ENCODE results near the gene MCC. TPM values are rescaled to one million over a fixed set of nuclear protein-coding genes. Genes with fewer than 3 reads are reported as not detected.

MCC gene
- total RNA-seq, 1 donor from 2014 or later: 26.9 TPM

- FAIRE-seq: no peak
These were observed 485.8 kb downstream of the MCC start for GRCh38 chr5:113002423-113002822.

GRCh38 chr5:113000466-113000865 is 487.8 kb downstream of the MCC start:
- Mint-ChIP-seq H3K9me3 (ENCODE audit: unreplicated experiment) (no peaks in the 10 kb centered on the region), H3K36me3 (ENCODE audit: low read depth, unreplicated experiment) (peaks cover 10% of the 10 kb centered on the region), H3K27me3 (ENCODE audit: low read depth, unreplicated experiment) (no peaks in the 10 kb centered on the region), H3K27ac (ENCODE audit: unreplicated experiment) (no peak overlapping the region), H3K4me1 (ENCODE audit: low read depth, unreplicated experiment) (peaks cover 22% of the 10 kb centered on the region), H3K4me3 (ENCODE audit: unreplicated experiment) (no peak overlapping the region)
- DNase-seq (ENCODE audit: low read depth) (peak; percentile 59), FAIRE-seq (no peak)
- no peak overlapping the region for H3K4me3 ChIP-seq (ENCODE audit: insufficient read depth, low read depth, low read length)
- no peaks in the 10 kb centered on the region for H3K27me3 ChIP-seq (ENCODE audit: insufficient read depth, low read length)
- H2AFZ ChIP-seq (ENCODE audit: low read depth, low read length): no peak overlapping the region
- peaks cover 11% of the 10 kb centered on the region for H3K36me3 ChIP-seq (ENCODE audit: insufficient read depth, low read length)
- TF ChIP-seq CTCF (IDR thresholded peaks at IDR 0.05; ENCODE audit: insufficient read depth, low read depth, low read length): no peak
- TF ChIP-seq EZH2 (IDR thresholded peaks at IDR 0.05; ENCODE audit: insufficient read depth, low read length): no peak
- no peak overlapping the region for H3K4me2 ChIP-seq (ENCODE audit: low read length)
- H3K4me1 ChIP-seq (ENCODE audit: insufficient read depth, low read length): peaks cover 14% of the 10 kb centered on the region
- peaks cover 34% of the 10 kb centered on the region for H3K79me2 ChIP-seq (ENCODE audit: insufficient read depth, low read length)
- no peak overlapping the region for H3K9ac ChIP-seq (ENCODE audit: low read length)
- H4K20me1 ChIP-seq (ENCODE audit: insufficient read depth, low read length): peaks cover 4% of the 10 kb centered on the region
- no peak overlapping the region for H3K27ac ChIP-seq (ENCODE audit: low read depth, low read length)
- H3K9me3 ChIP-seq (ENCODE audit: insufficient read depth, low read depth, low read length): no peaks in the 10 kb centered on the region

More at GRCh38 chr5:113002423-113002822, 485.8 kb downstream of the MCC start:
- Mint-ChIP-seq H3K36me3 (ENCODE audit: low read depth, unreplicated experiment) (peaks cover 10% of the 10 kb centered on the region), H3K9me3 (ENCODE audit: unreplicated experiment) (no peaks in the 10 kb centered on the region), H3K27me3 (ENCODE audit: low read depth, unreplicated experiment) (no peaks in the 10 kb centered on the region), H3K4me1 (ENCODE audit: low read depth, unreplicated experiment) (peaks cover 12% of the 10 kb centered on the region), H3K4me3 (ENCODE audit: unreplicated experiment) (no peak overlapping the region), H3K27ac (ENCODE audit: unreplicated experiment) (no peak overlapping the region)
- no peak overlapping the region for H3K4me2 ChIP-seq (ENCODE audit: low read length)
- no peaks in the 10 kb centered on the region for H3K27me3 ChIP-seq (ENCODE audit: insufficient read depth, low read length)
- H3K4me3 ChIP-seq (ENCODE audit: insufficient read depth, low read depth, low read length): no peak overlapping the region
- peaks cover 11% of the 10 kb centered on the region for H3K36me3 ChIP-seq (ENCODE audit: insufficient read depth, low read length)
- no peak for TF ChIP-seq EZH2 (IDR thresholded peaks at IDR 0.05; ENCODE audit: insufficient read depth, low read length)
- H2AFZ ChIP-seq (ENCODE audit: low read depth, low read length): no peak overlapping the region
- no peaks in the 10 kb centered on the region for H3K9me3 ChIP-seq (ENCODE audit: insufficient read depth, low read depth, low read length)
- peaks cover 7% of the 10 kb centered on the region for H3K4me1 ChIP-seq (ENCODE audit: insufficient read depth, low read length)
- H3K9ac ChIP-seq (ENCODE audit: low read length): no peak overlapping the region
- H3K27ac ChIP-seq (ENCODE audit: low read depth, low read length): no peak overlapping the region
- peaks cover 21% of the 10 kb centered on the region for H3K79me2 ChIP-seq (ENCODE audit: insufficient read depth, low read length)
- H4K20me1 ChIP-seq (ENCODE audit: insufficient read depth, low read length): no peaks in the 10 kb centered on the region
- DNase-seq (ENCODE audit: low read depth): no peak

GRCh38 chr5:112998296-112998695 is 490.0 kb downstream of the MCC start:
- H3K4me3 Mint-ChIP-seq (ENCODE audit: unreplicated experiment): no peak overlapping the region
- no peak overlapping the region for H3K4me3 ChIP-seq (ENCODE audit: insufficient read depth, low read depth, low read length)
- no peak for FAIRE-seq
- no peaks in the 10 kb centered on the region for H3K27me3 Mint-ChIP-seq (ENCODE audit: low read depth, unreplicated experiment)
- H3K27ac ChIP-seq (ENCODE audit: low read depth, low read length): no peak overlapping the region
- H3K27me3 ChIP-seq (ENCODE audit: insufficient read depth, low read length): no peaks in the 10 kb centered on the region
- peaks cover 6% of the 10 kb centered on the region for H3K36me3 Mint-ChIP-seq (ENCODE audit: low read depth, unreplicated experiment)
- DNase-seq (ENCODE audit: low read depth): no peak
- TF ChIP-seq EZH2 (IDR thresholded peaks at IDR 0.05; ENCODE audit: insufficient read depth, low read length) (no peak), CTCF (IDR thresholded peaks at IDR 0.05; ENCODE audit: insufficient read depth, low read depth, low read length) (no peak)
- H3K27ac Mint-ChIP-seq (ENCODE audit: unreplicated experiment): no peak overlapping the region
- no peaks in the 10 kb centered on the region for H3K9me3 Mint-ChIP-seq (ENCODE audit: unreplicated experiment)
- H3K4me2 ChIP-seq (ENCODE audit: low read length): no peak overlapping the region
- H3K36me3 ChIP-seq (ENCODE audit: insufficient read depth, low read length): peaks cover 8% of the 10 kb centered on the region
- H3K9ac ChIP-seq (ENCODE audit: low read length): no peak overlapping the region
- peaks cover 10% of the 10 kb centered on the region for H3K4me1 ChIP-seq (ENCODE audit: insufficient read depth, low read length)
- no peaks in the 10 kb centered on the region for H3K9me3 ChIP-seq (ENCODE audit: insufficient read depth, low read depth, low read length)
- peaks cover 4% of the 10 kb centered on the region for H4K20me1 ChIP-seq (ENCODE audit: insufficient read depth, low read length)
- peaks cover 19% of the 10 kb centered on the region for H3K4me1 Mint-ChIP-seq (ENCODE audit: low read depth, unreplicated experiment)
- H3K79me2 ChIP-seq (ENCODE audit: insufficient read depth, low read length): peaks cover 39% of the 10 kb centered on the region
- no peak overlapping the region for H2AFZ ChIP-seq (ENCODE audit: low read depth, low read length)
